ENCODE measurements around the gene MUC20.
"Not testable (repeated sequence)": the region's sequence is repeated elsewhere in the genome, so short reads cannot be mapped to it uniquely, and the experiment has no call there.

DNA sequence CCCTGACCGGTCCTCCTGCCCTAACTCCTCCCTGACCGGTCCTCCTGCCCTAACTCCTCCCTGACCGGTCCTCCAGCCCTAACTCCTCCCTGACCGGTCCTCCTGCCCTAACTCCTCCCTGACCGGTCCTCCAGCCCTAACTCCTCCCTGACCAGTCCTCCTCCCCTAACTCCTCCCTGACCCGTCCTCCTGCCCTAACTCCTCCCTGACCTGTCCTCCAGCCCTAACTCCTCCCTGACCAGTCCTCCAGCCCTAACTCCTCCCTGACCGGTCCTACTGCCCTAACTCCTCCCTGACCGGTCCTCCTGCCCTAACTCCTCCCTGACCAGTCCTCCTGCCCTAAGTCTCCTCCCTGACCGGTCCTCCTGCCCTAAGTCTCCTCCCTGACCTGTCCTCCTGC, 7.6 kb upstream of the MUC20 start:
- TF ChIP-seq, protein P1, sequence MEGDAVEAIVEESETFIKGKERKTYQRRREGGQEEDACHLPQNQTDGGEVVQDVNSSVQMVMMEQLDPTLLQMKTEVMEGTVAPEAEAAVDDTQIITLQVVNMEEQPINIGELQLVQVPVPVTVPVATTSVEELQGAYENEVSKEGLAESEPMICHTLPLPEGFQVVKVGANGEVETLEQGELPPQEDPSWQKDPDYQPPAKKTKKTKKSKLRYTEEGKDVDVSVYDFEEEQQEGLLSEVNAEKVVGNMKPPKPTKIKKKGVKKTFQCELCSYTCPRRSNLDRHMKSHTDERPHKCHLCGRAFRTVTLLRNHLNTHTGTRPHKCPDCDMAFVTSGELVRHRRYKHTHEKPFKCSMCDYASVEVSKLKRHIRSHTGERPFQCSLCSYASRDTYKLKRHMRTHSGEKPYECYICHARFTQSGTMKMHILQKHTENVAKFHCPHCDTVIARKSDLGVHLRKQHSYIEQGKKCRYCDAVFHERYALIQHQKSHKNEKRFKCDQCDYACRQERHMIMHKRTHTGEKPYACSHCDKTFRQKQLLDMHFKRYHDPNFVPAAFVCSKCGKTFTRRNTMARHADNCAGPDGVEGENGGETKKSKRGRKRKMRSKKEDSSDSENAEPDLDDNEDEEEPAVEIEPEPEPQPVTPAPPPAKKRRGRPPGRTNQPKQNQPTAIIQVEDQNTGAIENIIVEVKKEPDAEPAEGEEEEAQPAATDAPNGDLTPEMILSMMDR (IDR thresholded peaks at IDR 0.05; ENCODE audit: poor library complexity, severe bottlenecking) = not testable (repeated sequence)
- not testable (repeated sequence) for TF ChIP-seq POLR2AphosphoS5 (IDR thresholded peaks at IDR 0.05); EZH2 (IDR thresholded peaks at IDR 0.05; ENCODE audit: borderline replicate concordance, insufficient read depth, low read length, poor library complexity, severe bottlenecking); EP300 (conservative IDR thresholded peaks at IDR 0.05; ENCODE audit: poor library complexity, severe bottlenecking); SMC3 (conservative IDR thresholded peaks at IDR 0.05; ENCODE audit: poor library complexity); MXI1 (conservative IDR thresholded peaks at IDR 0.05; ENCODE audit: poor library complexity, severe bottlenecking); TAF1 (IDR thresholded peaks at IDR 0.05; ENCODE audit: low read depth); RAD21 (conservative IDR thresholded peaks at IDR 0.05)
- TF ChIP-seq, protein P2, sequence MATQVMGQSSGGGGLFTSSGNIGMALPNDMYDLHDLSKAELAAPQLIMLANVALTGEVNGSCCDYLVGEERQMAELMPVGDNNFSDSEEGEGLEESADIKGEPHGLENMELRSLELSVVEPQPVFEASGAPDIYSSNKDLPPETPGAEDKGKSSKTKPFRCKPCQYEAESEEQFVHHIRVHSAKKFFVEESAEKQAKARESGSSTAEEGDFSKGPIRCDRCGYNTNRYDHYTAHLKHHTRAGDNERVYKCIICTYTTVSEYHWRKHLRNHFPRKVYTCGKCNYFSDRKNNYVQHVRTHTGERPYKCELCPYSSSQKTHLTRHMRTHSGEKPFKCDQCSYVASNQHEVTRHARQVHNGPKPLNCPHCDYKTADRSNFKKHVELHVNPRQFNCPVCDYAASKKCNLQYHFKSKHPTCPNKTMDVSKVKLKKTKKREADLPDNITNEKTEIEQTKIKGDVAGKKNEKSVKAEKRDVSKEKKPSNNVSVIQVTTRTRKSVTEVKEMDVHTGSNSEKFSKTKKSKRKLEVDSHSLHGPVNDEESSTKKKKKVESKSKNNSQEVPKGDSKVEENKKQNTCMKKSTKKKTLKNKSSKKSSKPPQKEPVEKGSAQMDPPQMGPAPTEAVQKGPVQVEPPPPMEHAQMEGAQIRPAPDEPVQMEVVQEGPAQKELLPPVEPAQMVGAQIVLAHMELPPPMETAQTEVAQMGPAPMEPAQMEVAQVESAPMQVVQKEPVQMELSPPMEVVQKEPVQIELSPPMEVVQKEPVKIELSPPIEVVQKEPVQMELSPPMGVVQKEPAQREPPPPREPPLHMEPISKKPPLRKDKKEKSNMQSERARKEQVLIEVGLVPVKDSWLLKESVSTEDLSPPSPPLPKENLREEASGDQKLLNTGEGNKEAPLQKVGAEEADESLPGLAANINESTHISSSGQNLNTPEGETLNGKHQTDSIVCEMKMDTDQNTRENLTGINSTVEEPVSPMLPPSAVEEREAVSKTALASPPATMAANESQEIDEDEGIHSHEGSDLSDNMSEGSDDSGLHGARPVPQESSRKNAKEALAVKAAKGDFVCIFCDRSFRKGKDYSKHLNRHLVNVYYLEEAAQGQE (IDR thresholded peaks at IDR 0.05; ENCODE audit: borderline replicate concordance) = not testable (repeated sequence)
